ENCODE data around the gene PTPN18.

GRCh38 chr2:130342020-130342532, 13.8 kb upstream of the PTPN18 start:
- peak; percentile 33 to 41 for TF ChIP-seq POLR2AphosphoS5 (IDR thresholded peaks at IDR 0.05; ENCODE audit: insufficient read depth in 1 of 2, low read depth in 1 of 2)
- no peak for TF ChIP-seq CTCF (IDR thresholded peaks at IDR 0.05)

Data from vagina (tissue), 2 donors.